ENCODE data around the gene PPP1R12B. TPM values are rescaled to one million over a fixed set of nuclear protein-coding genes. Genes with fewer than 3 reads are reported as not detected.
A peak's percentile ranks its signal among the peaks of the same experiment; 100 is the strongest.

PPP1R12B gene
- polyA plus RNA-seq, 1 donor (not counting 4 experiments of a cell fraction or from before 2014, with no cell fraction given), result 6.9 TPM

GRCh38 chr1:202624088-202624780 is 275.7 kb downstream of the PPP1R12B start:
- Histone ChIP-seq H4K20me1 (ENCODE audit: control insufficient read depth, extremely low read depth, insufficient read depth, low read length) (no peaks in the 10 kb centered on the region), H3K36me3 (ENCODE audit: control insufficient read depth in 2 of 2, extremely low read depth in 1 of 2, insufficient read depth in 2 of 2, low read length in 2 of 2) (no peaks in the 10 kb centered on the region), H3K4me3 (ENCODE audit: control insufficient read depth in 2 of 3, extremely low read depth in 1 of 3, insufficient read depth in 2 of 3, low read depth in 1 of 3, low read length in 3 of 3) (no peak overlapping the region), H3K79me2 (ENCODE audit: control insufficient read depth, insufficient read depth, low read length) (no peaks in the 10 kb centered on the region), H3K4me1 (ENCODE audit: control insufficient read depth, extremely low read depth, insufficient read depth, low read length) (no peaks in the 10 kb centered on the region), H3K4me2 (ENCODE audit: control insufficient read depth, extremely low read depth, insufficient read depth, low read depth, low read length) (no peak overlapping the region), H3K9me1 (ENCODE audit: control insufficient read depth, extremely low read depth, insufficient read depth, low read length) (no peaks in the 10 kb centered on the region), H2AFZ (ENCODE audit: control insufficient read depth, low read length) (no peak overlapping the region), H3K9me3 (ENCODE audit: control insufficient read depth, low read depth, low read length) (no peaks in the 10 kb centered on the region), H3K27me3 (ENCODE audit: control insufficient read depth, extremely low read depth, insufficient read depth, low read length) (peaks cover 7% of the 10 kb centered on the region), H3K27ac (ENCODE audit: control insufficient read depth, insufficient read depth, low read length) (no peak overlapping the region), H3K9ac (ENCODE audit: control insufficient read depth, extremely low read depth, insufficient read depth, low read length) (no peak overlapping the region)
- no peak for FAIRE-seq
- dilution Hi-C loops (cut with MboI; ENCODE audit: extremely low pct_ligation_motif_present, low sequenced_read_pairs), result no loop called here
- DNase-seq (ENCODE audit: low read depth, low spot score), result no peak
- TF ChIP-seq EZH2 (IDR thresholded peaks at IDR 0.05; ENCODE audit: low read length) (no peak), CTCF (optimal IDR thresholded peaks at IDR 0.05 in 1 of 3, IDR thresholded peaks at IDR 0.05 in 1 of 3, conservative IDR thresholded peaks at IDR 0.05 in 1 of 3; ENCODE audit: extremely low read depth in 1 of 3, insufficient read depth in 2 of 3, low read length in 3 of 3) (no peak)

- no peak overlapping the region for H3K27ac ChIP-seq (ENCODE audit: control insufficient read depth, insufficient read depth, low read length)
- H3K36me3 ChIP-seq (ENCODE audit: control insufficient read depth in 2 of 2, extremely low read depth in 1 of 2, insufficient read depth in 2 of 2, low read length in 2 of 2), result no peaks in the 10 kb centered on the region
- DNase-seq (ENCODE audit: low read depth, low spot score), result no peak
- H3K4me1 ChIP-seq (ENCODE audit: control insufficient read depth, extremely low read depth, insufficient read depth, low read length), result no peaks in the 10 kb centered on the region
- no peak for TF ChIP-seq EZH2 (IDR thresholded peaks at IDR 0.05; ENCODE audit: low read length)
- no peak for TF ChIP-seq CTCF (optimal IDR thresholded peaks at IDR 0.05 in 1 of 3, IDR thresholded peaks at IDR 0.05 in 1 of 3, conservative IDR thresholded peaks at IDR 0.05 in 1 of 3; ENCODE audit: extremely low read depth in 1 of 3, insufficient read depth in 2 of 3, low read length in 3 of 3)
- H3K4me2 ChIP-seq (ENCODE audit: control insufficient read depth, extremely low read depth, insufficient read depth, low read depth, low read length), result no peak overlapping the region
- H3K9ac ChIP-seq (ENCODE audit: control insufficient read depth, extremely low read depth, insufficient read depth, low read length), result no peak overlapping the region
- H3K27me3 ChIP-seq (ENCODE audit: control insufficient read depth, extremely low read depth, insufficient read depth, low read length), result peaks cover 7% of the 10 kb centered on the region
- no peaks in the 10 kb centered on the region for H3K9me3 ChIP-seq (ENCODE audit: control insufficient read depth, low read depth, low read length)
- no peaks in the 10 kb centered on the region for H4K20me1 ChIP-seq (ENCODE audit: control insufficient read depth, extremely low read depth, insufficient read depth, low read length)
- H3K9me1 ChIP-seq (ENCODE audit: control insufficient read depth, extremely low read depth, insufficient read depth, low read length), result no peaks in the 10 kb centered on the region
- H3K79me2 ChIP-seq (ENCODE audit: control insufficient read depth, insufficient read depth, low read length), result no peaks in the 10 kb centered on the region
- H3K4me3 ChIP-seq (ENCODE audit: control insufficient read depth in 2 of 3, extremely low read depth in 1 of 3, insufficient read depth in 2 of 3, low read depth in 1 of 3, low read length in 3 of 3), result no peak overlapping the region
- peak; percentile 9 for FAIRE-seq
- dilution Hi-C loops (cut with MboI; ENCODE audit: extremely low pct_ligation_motif_present, low sequenced_read_pairs), result no loop called here
- H2AFZ ChIP-seq (ENCODE audit: control insufficient read depth, low read length), result no peak overlapping the region
These were observed 276.2 kb downstream of the PPP1R12B start for GRCh38 chr1:202624781-202625108.

Measured in keratinocyte (primary cell).